ENCODE data around the gene FAAH2. TPM values are rescaled to one million over a fixed set of nuclear protein-coding genes. Genes with fewer than 3 reads are reported as not detected.

FAAH2 gene
- total RNA-seq, 1 donor from 2014 or later = 2.7 TPM

- intact Hi-C loops (cut with micrococcal nuclease) = no loop called here
- no peak for DNase-seq (ENCODE audit: low spot score)
- H3K4me3 Mint-ChIP-seq (ENCODE audit: low read depth) = no peak overlapping the region
- no peak overlapping the region for H3K27ac Mint-ChIP-seq
- H3K9me3 Mint-ChIP-seq = peaks cover 12% of the 10 kb centered on the region
- H3K36me3 Mint-ChIP-seq (ENCODE audit: low read depth) = no peaks in the 10 kb centered on the region
- no peaks in the 10 kb centered on the region for H3K27me3 Mint-ChIP-seq (ENCODE audit: low read depth)
- no peaks in the 10 kb centered on the region for H3K4me1 Mint-ChIP-seq (ENCODE audit: low read depth)
Observed at GRCh38 chrX:57417827-57418226, 131.3 kb downstream of the FAAH2 start.

- Mint-ChIP-seq H3K36me3 (ENCODE audit: low read depth) (no peaks in the 10 kb centered on the region), H3K4me1 (ENCODE audit: low read depth) (no peaks in the 10 kb centered on the region), H3K4me3 (ENCODE audit: low read depth) (no peak overlapping the region), H3K27me3 (ENCODE audit: low read depth) (no peaks in the 10 kb centered on the region), H3K27ac (no peak overlapping the region), H3K9me3 (no peaks in the 10 kb centered on the region)
- intact Hi-C loops (cut with micrococcal nuclease) = no loop called here
- DNase-seq (ENCODE audit: low spot score) = no peak
Observed at GRCh38 chrX:57422289-57422688, 135.8 kb downstream of the FAAH2 start.

GRCh38 chrX:57422790-57423189 is 136.3 kb downstream of the FAAH2 start:
- intact Hi-C loops (cut with micrococcal nuclease) = no loop called here

GRCh38 chrX:57445076-57445475 is 158.6 kb downstream of the FAAH2 start:
- intact Hi-C loops (cut with micrococcal nuclease) = no loop called here

More at GRCh38 chrX:57422790-57423189, 136.3 kb downstream of the FAAH2 start:
- Mint-ChIP-seq H3K4me1 (ENCODE audit: low read depth) (no peaks in the 10 kb centered on the region), H3K9me3 (no peaks in the 10 kb centered on the region), H3K27ac (no peak overlapping the region), H3K36me3 (ENCODE audit: low read depth) (no peaks in the 10 kb centered on the region), H3K4me3 (ENCODE audit: low read depth) (no peak overlapping the region), H3K27me3 (ENCODE audit: low read depth) (no peaks in the 10 kb centered on the region)
- DNase-seq (ENCODE audit: low spot score) = no peak

GRCh38 chrX:57445832-57446231 is 159.3 kb downstream of the FAAH2 start:
- intact Hi-C loops (cut with micrococcal nuclease) = no loop called here
- no peaks in the 10 kb centered on the region for H3K4me1 Mint-ChIP-seq (ENCODE audit: low read depth)

More at GRCh38 chrX:57445076-57445475, 158.6 kb downstream of the FAAH2 start:
- H3K4me1 Mint-ChIP-seq (ENCODE audit: low read depth) = no peaks in the 10 kb centered on the region
- H3K27me3 Mint-ChIP-seq (ENCODE audit: low read depth) = no peaks in the 10 kb centered on the region
- H3K4me3 Mint-ChIP-seq (ENCODE audit: low read depth) = no peak overlapping the region
- H3K9me3 Mint-ChIP-seq = no peaks in the 10 kb centered on the region
- no peak for DNase-seq (ENCODE audit: low spot score)
- no peaks in the 10 kb centered on the region for H3K36me3 Mint-ChIP-seq (ENCODE audit: low read depth)
- H3K27ac Mint-ChIP-seq = no peak overlapping the region

GRCh38 chrX:57447856-57448255 is 161.3 kb downstream of the FAAH2 start:
- H3K4me1 Mint-ChIP-seq (ENCODE audit: low read depth) = no peaks in the 10 kb centered on the region
- H3K27ac Mint-ChIP-seq = no peak overlapping the region
- no peaks in the 10 kb centered on the region for H3K27me3 Mint-ChIP-seq (ENCODE audit: low read depth)
- H3K4me3 Mint-ChIP-seq (ENCODE audit: low read depth) = no peak overlapping the region
- H3K36me3 Mint-ChIP-seq (ENCODE audit: low read depth) = no peaks in the 10 kb centered on the region
- DNase-seq (ENCODE audit: low spot score) = no peak
- intact Hi-C loops (cut with micrococcal nuclease) = no loop called here
- H3K9me3 Mint-ChIP-seq = no peaks in the 10 kb centered on the region

More at GRCh38 chrX:57445832-57446231, 159.3 kb downstream of the FAAH2 start:
- Mint-ChIP-seq H3K27ac (no peak overlapping the region), H3K4me3 (ENCODE audit: low read depth) (no peak overlapping the region), H3K36me3 (ENCODE audit: low read depth) (no peaks in the 10 kb centered on the region), H3K27me3 (ENCODE audit: low read depth) (no peaks in the 10 kb centered on the region), H3K9me3 (no peaks in the 10 kb centered on the region)
- DNase-seq (ENCODE audit: low spot score) = no peak

- peaks cover 3% of the 10 kb centered on the region for H3K4me1 Mint-ChIP-seq (ENCODE audit: low read depth)
- intact Hi-C loops (cut with micrococcal nuclease) = no loop called here
- no peak overlapping the region for H3K27ac Mint-ChIP-seq
- no peaks in the 10 kb centered on the region for H3K27me3 Mint-ChIP-seq (ENCODE audit: low read depth)
- no peak overlapping the region for H3K4me3 Mint-ChIP-seq (ENCODE audit: low read depth)
- no peak for DNase-seq (ENCODE audit: low spot score)
- H3K36me3 Mint-ChIP-seq (ENCODE audit: low read depth) = no peaks in the 10 kb centered on the region
- no peaks in the 10 kb centered on the region for H3K9me3 Mint-ChIP-seq
Observed at GRCh38 chrX:57451426-57452020, 165.0 kb downstream of the FAAH2 start.

GRCh38 chrX:57453901-57454300 is 167.4 kb downstream of the FAAH2 start:
- Mint-ChIP-seq H3K27ac (no peak overlapping the region), H3K27me3 (ENCODE audit: low read depth) (no peaks in the 10 kb centered on the region), H3K9me3 (no peaks in the 10 kb centered on the region), H3K36me3 (ENCODE audit: low read depth) (no peaks in the 10 kb centered on the region), H3K4me3 (ENCODE audit: low read depth) (no peak overlapping the region), H3K4me1 (ENCODE audit: low read depth) (peaks cover 3% of the 10 kb centered on the region)
- intact Hi-C loops (cut with micrococcal nuclease) = loop anchor here (1.0 to 2.0 kb wide), 2 partner anchors 167 to 298 kb away; partner anchors contain the start of gene FAAH2
- DNase-seq (ENCODE audit: low spot score) = no peak

- Mint-ChIP-seq H3K4me3 (ENCODE audit: low read depth) (no peak overlapping the region), H3K36me3 (ENCODE audit: low read depth) (no peaks in the 10 kb centered on the region), H3K9me3 (peaks cover 9% of the 10 kb centered on the region), H3K4me1 (ENCODE audit: low read depth) (no peaks in the 10 kb centered on the region), H3K27me3 (ENCODE audit: low read depth) (no peaks in the 10 kb centered on the region), H3K27ac (no peak overlapping the region)
- DNase-seq (ENCODE audit: low spot score) = no peak
- intact Hi-C loops (cut with micrococcal nuclease) = no loop called here
Observed at GRCh38 chrX:57481514-57481913, 195.0 kb downstream of the FAAH2 start.

- Mint-ChIP-seq H3K4me1 (ENCODE audit: low read depth) (no peaks in the 10 kb centered on the region), H3K27ac (no peak overlapping the region), H3K36me3 (ENCODE audit: low read depth) (no peaks in the 10 kb centered on the region), H3K4me3 (ENCODE audit: low read depth) (no peak overlapping the region), H3K9me3 (no peaks in the 10 kb centered on the region), H3K27me3 (ENCODE audit: low read depth) (no peaks in the 10 kb centered on the region)
- no peak for DNase-seq (ENCODE audit: low spot score)
- intact Hi-C loops (cut with micrococcal nuclease) = no loop called here
Observed at GRCh38 chrX:57516491-57516890, 230.0 kb downstream of the FAAH2 start.

- Mint-ChIP-seq H3K36me3 (ENCODE audit: low read depth) (no peaks in the 10 kb centered on the region), H3K4me3 (ENCODE audit: low read depth) (no peak overlapping the region), H3K27ac (no peak overlapping the region), H3K27me3 (ENCODE audit: low read depth) (no peaks in the 10 kb centered on the region), H3K4me1 (ENCODE audit: low read depth) (no peaks in the 10 kb centered on the region), H3K9me3 (no peaks in the 10 kb centered on the region)
- DNase-seq (ENCODE audit: low spot score) = no peak
- intact Hi-C loops (cut with micrococcal nuclease) = no loop called here
Observed at GRCh38 chrX:57519578-57520118, 233.1 kb downstream of the FAAH2 start.

GRCh38 chrX:57528670-57529255 is 242.3 kb downstream of the FAAH2 start:
- no peak for DNase-seq (ENCODE audit: low spot score)

More at GRCh38 chrX:57528670-57529255, 242.3 kb downstream of the FAAH2 start:
- H3K27ac Mint-ChIP-seq = no peak overlapping the region
- intact Hi-C loops (cut with micrococcal nuclease) = no loop called here
- H3K4me1 Mint-ChIP-seq (ENCODE audit: low read depth) = no peaks in the 10 kb centered on the region
- H3K4me3 Mint-ChIP-seq (ENCODE audit: low read depth) = no peak overlapping the region
- no peaks in the 10 kb centered on the region for H3K9me3 Mint-ChIP-seq
- H3K27me3 Mint-ChIP-seq (ENCODE audit: low read depth) = no peaks in the 10 kb centered on the region
- no peaks in the 10 kb centered on the region for H3K36me3 Mint-ChIP-seq (ENCODE audit: low read depth)

Data from activated T-helper 2 cell treated with anti-CD3 and anti-CD28 coated beads, Interferon-gamma antibody, Interleukin-2, Interleukin-4, amounts not matched to agents 10 μg/mL and 5 μg/mL and 100 μg/mL, durations not matched to agents 14 hours and 24 hours and 36 hours (primary cell).